Neural progenitor cell (in vitro differentiated cells): Measurements from ENCODE around the gene HNRNPA1. TPM values are rescaled to one million over a fixed set of nuclear protein-coding genes. Genes with fewer than 3 reads are reported as not detected.

Experiments
- DNase-seq: peaks from one replicate; pipeline ENCODE4 v3.0.0-alpha.2; 2016; ENCODE audit warnings: low spot score
- H2AFZ ChIP-seq: fragments of 200-600 bp; sonication (generic); replicated peaks from 2 replicates; pipeline ENCODE4 v1.6.1; 2016; ENCODE audit warnings: antibody characterized with exemption
- H3F3A ChIP-seq: fragments of 200-600 bp; sonication (generic); 2 replicates; pipeline ENCODE4 v1.6.1; 2016; ENCODE audit warnings: antibody characterized with exemption, low read depth
- H3K27ac ChIP-seq: fragments of 200-600 bp; sonication (generic); 2 replicates; pipeline ENCODE4 v1.5.1; 2016; ENCODE audit warnings: mild to moderate bottlenecking
- H3K27me3 ChIP-seq: fragments of 200-600 bp; sonication (generic); 2 replicates; pipeline ENCODE4 v1.6.1; 2016; ENCODE audit warnings: mild to moderate bottlenecking, moderate library complexity
- H3K36me3 ChIP-seq: fragments of 200-600 bp; sonication (generic); 2 replicates; pipeline ENCODE4 v1.5.1; 2016
- H3K4me1 ChIP-seq: fragments of 200-600 bp; sonication (generic); 2 replicates; pipeline ENCODE4 v1.6.1; 2016; ENCODE audit warnings: mixed run types
- H3K4me2 ChIP-seq: fragments of 200-600 bp; sonication (generic); 2 replicates; pipeline ENCODE4 v1.6.1; 2016
- H3K4me3 ChIP-seq: fragments of 200-600 bp; sonication (generic); 2 replicates; pipeline ENCODE4 v1.5.1; 2016
- H3K79me2 ChIP-seq: fragments of 200-600 bp; sonication (generic); 2 replicates; pipeline ENCODE4 v1.6.1; 2016; ENCODE audit warnings: low read depth
- H3K9ac ChIP-seq: fragments of 200-600 bp; sonication (generic); 2 replicates; pipeline ENCODE4 v1.6.1; 2016
- H3K9me3 ChIP-seq: fragments of 200-600 bp; sonication (generic); 2 replicates; pipeline ENCODE4 v1.5.1; 2016; ENCODE audit warnings: low read depth
- H4K20me1 ChIP-seq: fragments of 200-600 bp; sonication (generic); 2 replicates; pipeline ENCODE4 v1.6.1; 2016; ENCODE audit warnings: low read depth
- H3K27ac Mint-ChIP-seq: 3 replicates; pipeline ENCODE4 v1.8.0; 2021; ENCODE audit warnings: mixed read lengths
- H3K27me3 Mint-ChIP-seq: 2 replicates; pipeline ENCODE4 v1.8.0; 2022; ENCODE audit warnings: low read depth, mild to moderate bottlenecking, inconsistent platforms, moderate library complexity, mixed read lengths; ENCODE audit not compliant: insufficient read depth
- H3K36me3 Mint-ChIP-seq: 3 replicates; pipeline ENCODE4 v1.8.0; 2021; ENCODE audit warnings: mixed read lengths
- H3K4me1 Mint-ChIP-seq: 3 replicates; pipeline ENCODE4 v1.8.0; 2021; ENCODE audit warnings: mixed read lengths
- H3K4me3 Mint-ChIP-seq: 3 replicates; pipeline ENCODE4 v1.8.0; 2021; ENCODE audit warnings: mild to moderate bottlenecking, moderate library complexity, mixed read lengths
- H3K9me3 Mint-ChIP-seq: 3 replicates; pipeline ENCODE4 v1.8.0; 2020; ENCODE audit warnings: mixed read lengths
- CTCF ChIP-seq: fragments of 200-600 bp; sonication (generic); IDR thresholded peaks from 2 replicates; pipeline ENCODE4 v1.5.1; 2017; ENCODE audit warnings: antibody characterized with exemption, mild to moderate bottlenecking
- EZH2 ChIP-seq: fragments of 200-600 bp; sonication (generic); IDR thresholded peaks from 2 replicates; pipeline ENCODE4 v1.6.1; 2017; ENCODE audit warnings: antibody characterized with exemption, mild to moderate bottlenecking, moderate library complexity
- EZH2phosphoT487 ChIP-seq: fragments of 200-600 bp; sonication (generic); IDR thresholded peaks from 2 replicates; pipeline ENCODE4 v1.6.1; 2017; ENCODE audit warnings: antibody characterized with exemption
- total RNA-seq: library from RNA; depleted of rRNA; stranded (reverse); fragments of >200 nt; gene quantifications from 2 replicates; pipeline ENCODE4 v1.2.3, GENCODE V29; 2015; ENCODE audit warnings: low replicate concordance

HNRNPA1 gene
- total RNA-seq, 1 donor from 2014 or later, result 2,341 TPM

DNA sequence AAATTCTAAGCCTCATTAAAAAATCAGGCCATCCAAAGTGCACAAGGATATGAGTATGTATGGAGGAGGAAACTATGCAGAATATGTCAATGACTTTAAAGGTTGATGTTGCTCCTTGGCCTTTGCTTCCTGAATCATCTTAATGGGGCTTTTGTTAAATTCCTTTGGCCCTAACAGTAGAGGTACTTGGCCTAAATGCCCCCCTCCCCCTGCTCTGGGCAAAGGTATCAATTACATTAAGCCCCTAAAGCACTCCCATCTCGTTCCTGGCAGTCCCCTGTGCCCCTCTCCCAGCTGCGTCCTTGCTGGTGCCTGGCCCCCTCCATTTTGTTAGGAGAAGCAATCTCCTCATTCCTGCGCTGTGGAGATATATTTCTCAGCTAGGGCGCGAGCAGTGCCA lies 49.2 kb downstream of the HNRNPA1 start:
- TF ChIP-seq EZH2phosphoT487, result no peak
- no peak for TF ChIP-seq CTCF
- TF ChIP-seq EZH2, result no peak
- Histone ChIP-seq H3K9me3 (no peaks in the 10 kb centered on the region), H3K4me1 (peaks cover 10% of the 10 kb centered on the region), H3F3A (peaks cover 22% of the 10 kb centered on the region), H3K27me3 (no peaks in the 10 kb centered on the region), H4K20me1 (peaks cover 6% of the 10 kb centered on the region), H3K36me3 (no peaks in the 10 kb centered on the region), H3K4me3 (no peak overlapping the region), H3K9ac (no peak overlapping the region), H3K79me2 (peaks cover 95% of the 10 kb centered on the region), H3K4me2 (peak overlapping the region; percentile 4), H2AFZ (no peak overlapping the region), H3K27ac (peak overlapping the region; percentile 42)
- Mint-ChIP-seq H3K36me3 (peaks cover 3% of the 10 kb centered on the region), H3K27ac (no peak overlapping the region), H3K27me3 (peaks cover 8% of the 10 kb centered on the region), H3K4me1 (peaks cover 32% of the 10 kb centered on the region), H3K4me3 (no peak overlapping the region), H3K9me3 (no peaks in the 10 kb centered on the region)
- no peak for DNase-seq

DNA sequence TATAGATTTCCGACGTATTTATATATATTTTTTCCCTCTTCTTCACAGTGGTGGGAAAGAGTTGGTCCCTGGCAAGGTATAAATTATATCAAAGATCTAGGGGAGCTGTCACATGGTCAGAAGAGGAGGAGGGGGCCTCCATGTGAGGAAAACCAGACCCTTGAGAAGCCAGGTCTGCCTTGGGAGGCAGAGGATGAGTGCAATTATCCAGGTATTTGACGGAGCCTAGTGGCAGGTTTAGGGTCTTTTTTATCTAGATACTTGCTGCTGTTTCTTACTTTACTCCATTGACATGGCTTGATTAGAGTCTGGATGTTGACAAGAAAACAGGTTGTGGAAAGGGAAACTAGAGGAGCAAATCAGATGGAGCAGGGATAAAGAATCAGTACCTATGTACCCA lies 49.9 kb downstream of the HNRNPA1 start:
- peaks cover 96% of the 10 kb centered on the region for H3K79me2 ChIP-seq
- no peak overlapping the region for H3K4me3 Mint-ChIP-seq

DNA sequence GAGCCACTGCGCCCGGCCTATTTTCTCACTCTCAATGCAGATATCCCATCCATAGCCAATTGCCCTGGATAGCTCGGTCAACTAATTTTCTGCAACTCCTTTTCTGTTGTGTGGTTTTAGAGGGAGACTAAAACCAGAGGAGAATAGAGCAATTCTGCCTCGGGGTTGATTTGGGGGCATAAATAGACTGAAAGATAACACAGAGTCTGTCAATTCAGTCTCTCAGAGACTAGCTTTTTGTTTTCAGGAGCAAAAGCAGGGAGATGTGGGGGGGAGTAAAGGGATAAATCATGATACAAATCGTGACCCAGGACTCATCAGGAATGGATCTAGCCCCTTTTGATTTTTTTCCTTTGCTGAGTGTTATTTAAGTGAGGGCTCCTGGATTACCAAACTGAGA lies 50.9 kb downstream of the HNRNPA1 start:
- H3K36me3 Mint-ChIP-seq, result peaks cover 5% of the 10 kb centered on the region
- Histone ChIP-seq H3K36me3 (no peaks in the 10 kb centered on the region), H2AFZ (no peak overlapping the region), H3K4me2 (no peak overlapping the region), H3K4me1 (peaks cover 10% of the 10 kb centered on the region), H3K27ac (no peak overlapping the region), H3K4me3 (no peak overlapping the region), H3K79me2 (peaks cover 96% of the 10 kb centered on the region), H3F3A (peaks cover 30% of the 10 kb centered on the region), H3K27me3 (no peaks in the 10 kb centered on the region), H3K9ac (no peak overlapping the region), H3K9me3 (no peaks in the 10 kb centered on the region), H4K20me1 (peaks cover 6% of the 10 kb centered on the region)
- H3K27ac Mint-ChIP-seq, result no peak overlapping the region
- no peak overlapping the region for H3K4me3 Mint-ChIP-seq
- no peak for DNase-seq
- peaks cover 28% of the 10 kb centered on the region for H3K4me1 Mint-ChIP-seq
- peaks cover 4% of the 10 kb centered on the region for H3K27me3 Mint-ChIP-seq
- no peaks in the 10 kb centered on the region for H3K9me3 Mint-ChIP-seq
- TF ChIP-seq EZH2phosphoT487 (no peak), EZH2 (no peak), CTCF (no peak)

More for the DNA sequence above, 49.9 kb downstream of the HNRNPA1 start:
- Histone ChIP-seq H4K20me1 (peaks cover 6% of the 10 kb centered on the region), H3K9me3 (no peaks in the 10 kb centered on the region), H3K4me2 (no peak overlapping the region), H3K27me3 (no peaks in the 10 kb centered on the region), H3F3A (peaks cover 28% of the 10 kb centered on the region), H3K36me3 (no peaks in the 10 kb centered on the region), H3K27ac (peak overlapping the region; percentile 42), H3K4me3 (no peak overlapping the region), H2AFZ (no peak overlapping the region), H3K4me1 (peaks cover 10% of the 10 kb centered on the region), H3K9ac (no peak overlapping the region)
- TF ChIP-seq EZH2phosphoT487, result no peak
- no peak for TF ChIP-seq CTCF
- no peak for TF ChIP-seq EZH2
- H3K36me3 Mint-ChIP-seq, result peaks cover 3% of the 10 kb centered on the region
- no peaks in the 10 kb centered on the region for H3K9me3 Mint-ChIP-seq
- H3K4me1 Mint-ChIP-seq, result peaks cover 27% of the 10 kb centered on the region
- no peak for DNase-seq
- H3K27ac Mint-ChIP-seq, result peak overlapping the region; percentile 57
- H3K27me3 Mint-ChIP-seq, result peaks cover 4% of the 10 kb centered on the region
